ENCODE data around the gene B3GNT3. TPM values are rescaled to one million over a fixed set of nuclear protein-coding genes. Genes with fewer than 3 reads are reported as not detected.

B3GNT3 gene
- total RNA-seq, 1 experiment from 2014 or later, result 1.9 TPM

- TF ChIP-seq USF2 (CRISPR knock-in tag; IDR thresholded peaks at IDR 0.05) (peak; percentile 69), ATF6 (CRISPR knock-in tag; IDR thresholded peaks at IDR 0.05) (0 out of 2 replicates have a peak, but pooled peaks have one; percentile 56), ARID4B (CRISPR knock-in tag; IDR thresholded peaks at IDR 0.05; ENCODE audit: borderline replicate concordance) (peak; percentile 80; the same call in 1 of the 2 replicates), ZSCAN18 (CRISPR knock-in tag; IDR thresholded peaks at IDR 0.05) (no peak), PRRX2 (CRISPR knock-in tag; IDR thresholded peaks at IDR 0.05) (no peak), ZNF121 (CRISPR knock-in tag; IDR thresholded peaks at IDR 0.05) (no peak), TEAD4 (CRISPR knock-in tag; IDR thresholded peaks at IDR 0.05) (no peak), ATF1 (CRISPR knock-in tag; IDR thresholded peaks at IDR 0.05) (no peak), GRHL2 (CRISPR knock-in tag; IDR thresholded peaks at IDR 0.05; ENCODE audit: insufficient replicate concordance, severe bottlenecking) (no peak), USF1 (CRISPR knock-in tag; IDR thresholded peaks at IDR 0.05) (0 out of 2 replicates have a peak, but pooled peaks have one; percentile 35), EMX1 (CRISPR knock-in tag; IDR thresholded peaks at IDR 0.05) (no peak), ZNF416 (CRISPR knock-in tag; IDR thresholded peaks at IDR 0.05) (no peak), ZNF263 (CRISPR knock-in tag; IDR thresholded peaks at IDR 0.05; ENCODE audit: low read depth) (no peak), ESRRA (CRISPR knock-in tag; IDR thresholded peaks at IDR 0.05; ENCODE audit: borderline replicate concordance) (peak; percentile 25; the same call in 1 of the 2 replicates), CTCF (IDR thresholded peaks at IDR 0.05) (no peak), GABPB1 (CRISPR knock-in tag; IDR thresholded peaks at IDR 0.05) (peak; percentile 77; the same call in 1 of the 2 replicates), HMGA2 (CRISPR knock-in tag; IDR thresholded peaks at IDR 0.05) (no peak)
These were observed 64.8 kb downstream of the B3GNT3 start, which contains the start of gene RPL18A (continued) for GRCh38 chr19:17859533-17860330.

Measured in WTC11 (cell line).